HG03196 (cell line): ENCODE data around the gene FOXP2.
"Not testable (repeated sequence)": the region's sequence is repeated elsewhere in the genome, so short reads cannot be mapped to it uniquely, and the experiment has no call there.

Source experiments
- ATAC-seq: cut with Tn5 transposase; IDR thresholded peaks from one replicate; pipeline ENCODE4 v1.9.1; 2021; ENCODE audit not compliant: unreplicated experiment

The FOXP2 gene

DNA sequence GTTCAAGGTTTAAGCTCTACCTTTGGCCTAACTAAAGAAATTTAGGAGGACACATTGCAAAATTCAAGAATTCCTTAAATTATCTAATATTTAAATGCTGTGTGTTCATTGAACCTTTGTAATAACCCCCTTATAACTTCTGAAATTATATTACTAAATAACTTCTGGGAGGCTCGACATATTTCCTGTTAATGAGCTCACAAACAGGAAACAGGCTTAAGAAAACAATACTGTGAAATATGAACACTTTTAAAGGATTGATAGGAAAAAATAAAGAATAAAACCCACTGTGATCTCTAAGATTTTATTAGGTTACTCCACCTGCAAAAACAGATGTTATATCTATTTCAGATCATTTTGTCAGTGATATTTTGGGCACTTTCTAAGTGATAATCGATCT, 74.1 kb downstream of the FOXP2 start:
- no peak for ATAC-seq

- ATAC-seq: not testable (repeated sequence)
Measured at GRCh38 chr7:114497491-114497890, 82.9 kb downstream of the FOXP2 start.

DNA sequence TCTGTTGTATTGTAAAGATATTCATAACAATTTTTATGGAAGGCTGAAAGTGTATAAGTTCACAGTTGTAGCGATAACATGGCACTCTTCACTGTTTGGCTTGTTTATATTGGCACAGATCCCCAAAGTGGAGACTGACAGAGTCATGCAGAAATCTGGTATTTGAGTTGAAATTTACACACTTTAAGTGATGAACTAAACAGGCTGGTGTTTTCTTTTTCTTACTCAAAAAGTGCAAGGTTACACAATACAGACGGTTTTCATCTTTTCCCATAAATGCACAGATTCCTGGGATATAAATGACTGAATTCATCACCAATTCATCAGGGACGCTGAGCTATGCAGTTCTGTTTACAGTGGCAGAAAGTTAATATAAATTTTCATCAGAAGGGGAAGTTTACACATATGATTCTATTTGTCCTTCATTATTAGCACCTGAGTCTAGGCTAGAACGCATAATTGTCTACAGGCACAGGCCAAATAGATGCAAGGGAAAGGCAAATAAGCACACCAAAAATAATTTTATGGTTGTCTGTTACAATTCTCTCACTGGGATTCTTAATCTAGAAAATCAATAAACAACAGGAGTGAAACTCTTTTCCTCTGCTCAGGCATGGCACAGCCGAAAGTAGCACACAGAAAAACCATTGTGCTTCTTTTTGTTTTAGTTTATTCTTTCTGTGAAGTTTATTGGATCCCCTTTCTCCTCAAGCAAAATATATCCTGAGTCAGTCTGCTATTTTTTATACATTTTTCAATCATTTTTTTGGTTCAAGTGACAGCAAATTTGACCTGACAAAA, 88.0 kb downstream of the FOXP2 start:
- no peak for ATAC-seq

DNA sequence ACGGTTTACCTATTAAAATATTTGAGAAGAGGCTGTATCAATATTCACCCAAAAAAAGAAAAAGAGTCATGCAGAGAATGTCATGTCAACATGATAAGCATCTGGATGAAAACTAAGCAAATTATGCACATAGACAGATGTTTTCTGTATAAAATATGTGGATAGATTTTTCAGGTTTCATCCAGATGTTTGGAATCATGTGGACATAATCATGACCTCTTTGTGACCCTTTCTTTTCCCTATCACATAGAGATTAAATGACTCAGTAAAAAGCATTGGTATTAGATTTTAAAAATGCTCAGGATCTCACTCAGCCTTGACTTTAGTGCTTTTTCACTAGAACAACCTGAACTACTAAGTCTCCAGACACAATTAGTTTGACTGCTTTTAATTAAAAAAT, 90.0 kb downstream of the FOXP2 start:
- no peak for ATAC-seq

- ATAC-seq: no peak
Measured at GRCh38 chr7:114507381-114507780, 92.8 kb downstream of the FOXP2 start.

DNA sequence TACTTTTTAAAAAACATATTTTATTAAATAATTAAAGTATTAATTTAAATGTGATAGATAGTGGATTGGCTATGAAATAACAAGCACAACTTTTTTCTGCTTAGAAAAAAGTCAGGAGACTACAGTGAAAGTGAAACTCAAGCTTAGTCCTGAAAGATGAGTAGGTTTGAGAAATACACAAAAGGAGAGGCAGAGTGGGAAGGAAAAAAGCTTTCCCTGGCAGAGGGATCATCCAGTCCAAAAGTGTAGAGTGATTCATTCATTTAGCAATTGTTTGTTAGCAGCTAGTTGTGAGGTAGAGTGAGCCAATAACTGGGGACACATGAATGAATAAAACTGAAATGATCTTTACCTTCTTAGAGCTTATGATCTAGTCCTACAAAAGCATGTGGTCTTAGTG, 93.5 kb downstream of the FOXP2 start:
- ATAC-seq: no peak

DNA sequence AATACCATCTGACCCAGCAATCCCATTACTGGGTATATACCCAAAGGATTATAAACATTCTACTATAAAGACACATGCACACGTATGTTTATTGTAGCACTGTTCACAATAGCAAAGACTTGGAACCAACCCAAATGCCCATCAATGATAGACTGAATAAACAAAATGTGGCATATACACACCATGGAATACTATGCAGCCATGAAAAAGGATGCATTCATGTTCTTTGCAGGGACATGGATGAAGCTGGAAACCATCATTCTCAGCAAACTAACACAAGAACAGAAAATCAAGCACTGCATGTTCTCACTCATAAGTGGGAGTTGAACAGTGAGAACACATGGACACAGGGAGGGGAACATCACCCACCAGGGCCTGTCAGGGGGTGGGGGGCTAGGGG, 96.2 kb downstream of the FOXP2 start:
- ATAC-seq: not testable (repeated sequence)

DNA sequence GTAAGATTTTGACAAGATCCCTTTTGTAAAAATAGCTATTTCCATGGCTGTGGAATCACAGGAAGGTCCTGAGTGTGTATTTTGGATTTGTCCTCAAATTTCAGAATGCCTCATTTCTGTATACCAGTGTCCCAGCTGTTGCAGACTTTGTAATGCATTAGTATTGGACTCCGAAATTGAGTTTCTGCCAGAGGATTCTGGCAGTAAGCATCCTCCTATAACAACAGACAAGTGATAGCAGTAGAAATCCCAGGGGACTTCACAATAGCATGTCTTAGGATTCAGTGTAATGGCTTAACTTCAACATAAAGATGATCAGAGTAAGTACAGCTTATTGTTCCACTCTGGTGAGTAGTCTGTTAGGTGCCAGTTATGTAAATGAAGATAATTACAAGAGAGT, 104.6 kb downstream of the FOXP2 start:
- ATAC-seq: no peak

DNA sequence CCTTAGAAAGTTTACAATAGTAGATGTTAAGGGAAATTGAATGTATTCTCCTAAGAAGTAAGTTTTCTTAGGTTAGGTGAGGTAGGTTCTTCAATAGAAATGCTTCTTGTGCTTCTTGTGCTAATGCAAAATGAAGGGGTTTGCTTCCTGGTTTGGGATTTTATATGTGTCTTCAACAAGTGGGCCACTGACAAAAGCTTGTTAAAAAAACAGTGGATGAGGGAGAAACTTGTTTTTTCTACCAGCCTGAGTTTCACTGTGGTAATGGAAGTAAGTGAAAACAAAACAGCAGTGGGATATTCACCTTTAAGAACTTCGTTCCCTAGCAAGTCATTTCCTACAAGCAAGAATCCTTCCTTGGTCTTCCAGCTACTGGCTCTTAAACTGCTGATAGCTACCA, 107.5 kb downstream of the FOXP2 start:
- ATAC-seq: no peak

- ATAC-seq: no peak
Measured at GRCh38 chr7:114527589-114527988, 113.0 kb downstream of the FOXP2 start.

DNA sequence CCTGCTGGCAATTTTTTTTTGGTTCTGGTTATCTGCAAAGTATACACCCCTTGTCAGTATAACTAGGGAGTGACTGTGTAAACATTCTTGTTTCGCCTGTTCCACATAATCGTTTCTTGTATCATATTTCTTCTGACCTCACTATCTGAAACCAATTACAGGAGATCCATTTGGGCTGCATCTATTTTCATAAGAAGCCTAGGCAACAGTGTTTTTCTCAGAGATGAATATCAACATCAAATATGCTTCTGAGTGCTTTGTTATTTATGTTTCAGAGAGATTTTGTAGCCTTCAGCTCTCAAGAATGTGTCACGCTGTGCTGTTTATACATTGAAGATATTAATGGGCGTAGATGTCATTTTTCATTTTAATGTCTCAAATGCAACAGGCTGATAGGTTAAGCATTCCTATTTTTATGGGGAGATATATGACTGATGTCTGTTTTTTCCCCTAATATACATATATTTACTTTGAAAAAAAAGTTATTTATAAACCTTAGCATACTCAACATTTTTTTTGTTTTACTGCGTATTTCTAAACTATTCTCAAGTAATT, 115.5 kb downstream of the FOXP2 start:
- ATAC-seq: no peak

- no peak for ATAC-seq
Measured at GRCh38 chr7:114531326-114531725, 116.7 kb downstream of the FOXP2 start.

- no peak for ATAC-seq
Measured at GRCh38 chr7:114533131-114533530, 118.5 kb downstream of the FOXP2 start.

- ATAC-seq: no peak
Measured at GRCh38 chr7:114534953-114535352, 120.3 kb downstream of the FOXP2 start.

GRCh38 chr7:114539575-114539974, 125.0 kb downstream of the FOXP2 start:
- ATAC-seq: no peak

DNA sequence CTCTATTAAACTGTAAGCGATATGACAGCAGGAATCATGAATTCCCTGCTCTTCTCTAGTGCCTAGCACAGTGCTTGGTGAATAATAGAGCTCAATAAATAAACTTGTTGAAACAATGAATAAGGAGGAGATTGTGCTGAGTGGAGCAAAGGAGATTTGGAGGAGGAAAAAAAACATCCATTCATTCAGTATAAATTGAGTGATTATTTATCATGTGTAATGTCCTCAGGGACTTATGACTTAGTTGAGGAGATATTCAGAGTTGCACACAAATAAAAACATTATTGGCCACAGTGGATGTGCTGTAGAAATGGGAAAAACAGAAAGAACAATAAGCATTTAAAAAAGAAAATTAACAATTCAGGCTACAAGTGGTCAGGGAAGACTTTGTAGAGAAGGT, 125.7 kb downstream of the FOXP2 start:
- ATAC-seq: no peak

GRCh38 chr7:114547346-114547745, 132.7 kb downstream of the FOXP2 start:
- ATAC-seq: not testable (repeated sequence)

DNA sequence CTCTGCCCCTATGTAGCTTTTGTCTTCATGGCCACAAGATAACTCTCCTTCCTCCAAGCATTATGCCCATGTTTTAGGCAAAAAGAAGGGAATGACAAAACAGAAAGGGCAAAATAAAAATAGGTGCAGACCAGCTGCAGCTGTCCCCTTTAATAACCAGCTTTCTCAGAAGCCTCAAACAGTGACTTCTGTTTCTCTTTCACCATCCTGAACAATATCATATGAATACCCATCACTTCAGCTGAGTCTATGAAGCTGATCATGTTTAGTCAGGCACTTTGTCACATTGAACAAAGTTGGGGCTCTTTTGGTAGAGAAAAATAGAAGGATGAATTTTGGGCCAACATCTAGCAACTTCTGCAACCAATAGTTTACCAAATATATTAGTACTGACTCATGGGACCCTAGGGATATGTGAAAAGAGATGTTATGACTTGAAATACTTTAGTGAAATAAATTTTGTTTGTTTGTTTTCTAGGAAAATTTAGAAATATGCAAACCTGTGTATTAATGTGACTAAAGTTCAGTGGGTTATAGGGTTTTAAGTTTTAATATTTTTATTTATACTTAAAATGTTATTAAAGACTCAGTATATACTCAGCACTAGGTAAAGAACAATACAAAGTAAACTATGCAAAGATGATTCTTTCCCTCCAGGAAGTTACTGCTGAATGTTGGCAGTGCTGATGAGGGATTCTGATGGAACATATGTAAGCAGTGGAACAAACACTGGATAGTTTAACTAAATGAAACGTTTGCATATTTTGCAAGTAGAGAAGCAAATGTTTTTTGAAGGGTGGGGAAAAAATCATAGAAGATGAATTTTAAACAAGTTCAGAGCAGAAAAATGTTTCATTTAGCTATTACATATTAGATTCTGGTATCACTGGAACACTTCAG, 133.7 kb downstream of the FOXP2 start:
- no peak for ATAC-seq

DNA sequence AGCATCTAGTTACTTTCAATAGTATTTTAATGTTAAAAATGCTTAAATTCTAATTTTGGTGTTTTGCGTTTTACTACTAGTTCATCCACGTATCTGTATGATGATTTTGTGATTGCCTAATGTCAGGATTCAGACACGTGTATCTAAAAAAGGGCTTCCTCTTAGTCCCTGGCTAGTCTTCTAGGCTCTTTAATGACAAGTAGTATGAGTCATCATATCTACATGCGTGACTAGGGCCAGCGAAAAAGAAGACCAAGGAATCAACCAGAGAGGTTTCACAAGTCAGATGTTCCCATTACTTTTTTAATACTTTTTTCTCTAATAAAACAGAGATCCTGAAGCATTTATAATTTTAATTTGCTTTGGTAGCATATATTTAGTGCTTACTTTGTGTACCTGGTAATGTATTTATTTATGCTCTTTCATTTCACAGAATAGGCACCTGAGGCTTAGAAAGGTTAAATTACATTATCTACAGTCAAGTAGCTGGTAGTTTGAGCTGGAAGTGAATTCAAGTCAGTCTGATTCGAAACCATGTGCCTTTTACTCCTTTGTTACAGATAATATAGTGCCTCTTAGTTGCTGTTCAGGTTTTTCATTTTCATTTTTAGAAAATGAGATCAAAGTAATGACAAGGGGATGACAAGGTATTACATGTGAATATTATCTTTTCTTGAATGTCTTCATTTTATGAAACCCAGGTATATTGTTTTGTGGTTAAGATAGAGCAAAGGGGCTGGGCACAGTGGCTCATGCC, 140.3 kb downstream of the FOXP2 start:
- peak; percentile 89 for ATAC-seq

DNA sequence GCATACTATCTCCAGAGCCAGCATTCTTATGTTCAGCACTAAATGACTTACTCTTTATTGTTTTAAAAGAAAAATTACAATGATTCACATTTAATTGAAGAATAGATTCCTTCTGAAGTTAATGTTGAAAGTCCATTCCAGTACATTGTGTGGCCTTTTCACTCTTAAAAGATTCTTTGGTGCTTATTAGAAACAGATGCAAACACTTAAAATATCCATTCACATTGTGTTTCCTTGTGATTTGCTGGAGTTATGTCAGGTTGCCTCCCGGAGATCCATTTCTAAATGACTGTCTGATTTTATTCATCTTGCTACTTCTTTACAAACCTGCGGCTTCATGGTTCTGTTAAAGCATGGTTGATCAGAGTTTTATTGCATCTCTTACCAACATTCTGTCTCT, 152.8 kb downstream of the FOXP2 start:
- no peak for ATAC-seq

DNA sequence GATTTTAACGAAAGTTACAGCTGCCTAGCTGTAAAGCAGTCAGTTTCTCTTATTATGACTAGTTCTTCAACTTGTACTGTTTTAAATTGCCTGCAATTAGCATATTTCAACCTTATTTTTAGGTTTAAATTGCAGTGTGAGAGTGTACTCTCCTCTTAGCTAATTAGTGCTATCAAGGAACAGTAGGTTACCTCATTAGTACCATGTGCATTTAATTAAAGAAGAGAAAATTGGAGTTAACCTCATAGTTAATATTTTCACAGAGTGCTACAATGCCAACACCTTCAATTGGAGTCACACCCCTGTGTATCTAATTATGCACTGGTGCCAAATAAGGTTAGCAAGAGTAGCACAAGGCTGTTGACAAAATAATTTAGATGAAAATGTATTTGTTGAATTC, 154.6 kb downstream of the FOXP2 start:
- no peak for ATAC-seq
